DMS53 treated with DMSO at 0.1 percent for 48 hours (cell line): ENCODE measurements around the gene CENPC.
"Not testable (repeated sequence)": the region's sequence is repeated elsewhere in the genome, so short reads cannot be mapped to it uniquely, and the experiment has no call there.

Source experiments
- DNase-seq: peaks from one replicate; lab custom pipeline; 2025; ENCODE audit not compliant: unreplicated experiment; lab: John Stamatoyannopoulos, UW

CENPC gene

GRCh38 chr4:67545199-67546003, at the start of gene CENPC:
TSS of gene CENPC (minus strand) at chr4:67545503. CDS start at chr4:67545355, 148 bp downstream.
- peak; percentile 90 for DNase-seq

GRCh38 chr4:67593741-67594175, 48.5 kb upstream of the CENPC start:
- no peak for DNase-seq

GRCh38 chr4:67587156-67587555, 41.9 kb upstream of the CENPC start:
- DNase-seq: no peak

GRCh38 chr4:67584496-67584895, 39.2 kb upstream of the CENPC start:
- no peak for DNase-seq

- no peak for DNase-seq
These were observed 36.6 kb upstream of the CENPC start for GRCh38 chr4:67581913-67582312.

- DNase-seq: no peak
These were observed 36.0 kb upstream of the CENPC start for GRCh38 chr4:67581208-67581857.

- no peak for DNase-seq
These were observed 35.3 kb upstream of the CENPC start for GRCh38 chr4:67580577-67580976.

GRCh38 chr4:67576538-67576937, 31.2 kb upstream of the CENPC start:
- DNase-seq: no peak

GRCh38 chr4:67576059-67576466, 30.8 kb upstream of the CENPC start:
- no peak for DNase-seq

- DNase-seq: peak; percentile 87
These were observed 30.1 kb upstream of the CENPC start for GRCh38 chr4:67575232-67576058.

- peak; percentile 35 for DNase-seq
These were observed 27.9 kb upstream of the CENPC start for GRCh38 chr4:67573193-67573592.

GRCh38 chr4:67571975-67572374, 26.7 kb upstream of the CENPC start:
- no peak for DNase-seq

- no peak for DNase-seq
These were observed 25.2 kb upstream of the CENPC start for GRCh38 chr4:67570537-67570936.

- DNase-seq: peak; percentile 29
These were observed 23.5 kb upstream of the CENPC start for GRCh38 chr4:67568820-67569219.

GRCh38 chr4:67566335-67566734, 21.0 kb upstream of the CENPC start:
- no peak for DNase-seq

- no peak for DNase-seq
These were observed 20.0 kb upstream of the CENPC start for GRCh38 chr4:67565284-67565683.

- no peak for DNase-seq
These were observed 13.2 kb upstream of the CENPC start, which contains the start of gene STAP1 for GRCh38 chr4:67558493-67558892. TSS of gene STAP1 (plus strand) at chr4:67558727. CDS start at chr4:67558810, 83 bp downstream.

GRCh38 chr4:67556436-67556835, 11.1 kb upstream of the CENPC start:
- DNase-seq: no peak

GRCh38 chr4:67555447-67555846, 10.1 kb upstream of the CENPC start:
- no peak for DNase-seq

- DNase-seq: no peak
These were observed 8.8 kb upstream of the CENPC start for GRCh38 chr4:67554096-67554495.

GRCh38 chr4:67552146-67552792, 7.0 kb upstream of the CENPC start:
- not testable (repeated sequence) for DNase-seq
